ENCODE measurements around the gene NRCAM.

- no peak for TF ChIP-seq CTCF (conservative IDR thresholded peaks at IDR 0.05; ENCODE audit: low read depth, low read length)
- no peak for TF ChIP-seq EZH2 (IDR thresholded peaks at IDR 0.05; ENCODE audit: borderline replicate concordance, low read depth, low read length, poor library complexity, severe bottlenecking)
Measured at GRCh38 chr7:108409146-108409545, 47.1 kb downstream of the NRCAM start.

All from A673 (cell line).